HepG2 (cell line): Measurements from ENCODE around the gene ABCC3. TPM values are rescaled to one million over a fixed set of nuclear protein-coding genes. Genes with fewer than 3 reads are reported as not detected.

Experiments used
- ARID2 ChIP-seq: sonication (generic); formaldehyde crosslinking; IDR thresholded peaks from 2 replicates; pipeline ENCODE4 v1.8.1; 2022; ENCODE audit warnings: mild to moderate bottlenecking, missing genetic modification reagents, borderline replicate concordance
- ATF7-NPFF ChIP-seq: sonication (generic); formaldehyde crosslinking; IDR thresholded peaks from 2 replicates; pipeline ENCODE4 v1.8.1; 2023; ENCODE audit warnings: mild to moderate bottlenecking, low read depth, missing genetic modification reagents, moderate library complexity
- CEBPG ChIP-seq: IDR thresholded peaks from 2 replicates; pipeline ENCODE4 v1.6.1; 2016
- HNF4G ChIP-seq, 2 experiments: sonication (generic) in 1 of 2; formaldehyde crosslinking in 1 of 2; IDR thresholded peaks; 2 replicates each; pipeline versions ENCODE4 v1.4.0 to v1.6.1; 2011 to 2020; ENCODE audit warnings: borderline replicate concordance in 2 of 2, low read depth in 2 of 2, mild to moderate bottlenecking in 2 of 2, low read length in 1 of 2, missing genetic modification reagents in 1 of 2, moderate library complexity in 1 of 2
- JDP2 ChIP-seq: sonication (generic); formaldehyde crosslinking; IDR thresholded peaks from 2 replicates; pipeline ENCODE4 v1.8.1; 2022; ENCODE audit warnings: missing genetic modification reagents, borderline replicate concordance
- KLF16 ChIP-seq, 2 experiments: sonication (generic) in 1 of 2; formaldehyde crosslinking in 1 of 2; IDR thresholded peaks; 2 replicates each; pipeline versions ENCODE4 v1.6.1 to v1.8.0; 2016 to 2023; ENCODE audit warnings: missing genetic modification reagents in 2 of 2, missing compliant biosample characterization in 1 of 2
- KMT2A ChIP-seq: sonication (generic); formaldehyde crosslinking; IDR thresholded peaks from 2 replicates; pipeline ENCODE4 v1.4.0; 2020; ENCODE audit warnings: missing genetic modification reagents
- MED1 ChIP-seq: sonication (generic); formaldehyde crosslinking; IDR thresholded peaks from 2 replicates; pipeline ENCODE4 v1.4.0; 2020; ENCODE audit warnings: missing genetic modification reagents
- NFKBIZ ChIP-seq: IDR thresholded peaks from 2 replicates; pipeline ENCODE4 v1.6.1; 2018; ENCODE audit warnings: missing genetic modification reagents, missing compliant biosample characterization
- NR2C2 ChIP-seq: sonication (generic); formaldehyde crosslinking; IDR thresholded peaks from 2 replicates; pipeline ENCODE4 v1.4.0; 2020; ENCODE audit warnings: missing genetic modification reagents, mild to moderate bottlenecking, moderate library complexity, borderline replicate concordance
- SP4 ChIP-seq: sonication (generic); formaldehyde crosslinking; IDR thresholded peaks from 2 replicates; pipeline ENCODE4 v1.8.1; 2023; ENCODE audit warnings: mild to moderate bottlenecking, missing genetic modification reagents
- TCF7 ChIP-seq: sonication (generic); IDR thresholded peaks from 2 replicates; pipeline ENCODE4 v1.6.1; 2016; ENCODE audit warnings: antibody characterized with exemption, low read depth
- ZBTB38 ChIP-seq: sonication (generic); formaldehyde crosslinking; IDR thresholded peaks from 2 replicates; pipeline ENCODE4 v1.5.1; 2020; ENCODE audit warnings: mild to moderate bottlenecking, missing genetic modification reagents
- ZNF343 ChIP-seq: sonication (generic); formaldehyde crosslinking; IDR thresholded peaks from 2 replicates; pipeline ENCODE4 v1.4.0; 2020; ENCODE audit warnings: mild to moderate bottlenecking, missing genetic modification reagents
- ZNF691 ChIP-seq: sonication (generic); formaldehyde crosslinking; IDR thresholded peaks from 2 replicates; pipeline ENCODE4 v1.4.0; 2020; ENCODE audit warnings: missing genetic modification reagents, low read depth, mild to moderate bottlenecking, borderline replicate concordance
- polyA plus RNA-seq, 8 experiments: library from polyadenylated mRNA; depleted of rRNA in 3 of 8; stranded (reverse) in 7 of 8; unstranded in 1 of 8; fragments of >200 nt; fragmentation: Illumina TruSeq in 4 of 8; extraction: Trizol in 4 of 8; gene quantifications; 2 replicates each; pipeline versions ENCODE4 v1.2.1 to v1.2.3, GENCODE V29; 2011 to 2016; ENCODE audit warnings: low read depth in 4 of 8, missing spikeins in 1 of 8, mixed read lengths in 1 of 8; ENCODE audit not compliant: insufficient read depth in 1 of 8
- total RNA-seq, 5 experiments: library from RNA; depleted of rRNA; stranded (reverse); fragments of >200 nt; fragmentation: Illumina TruSeq; extraction: Trizol; gene quantifications; 2 replicates each; pipeline ENCODE4 v1.2.3, GENCODE V29; 2016; ENCODE audit warnings: low read depth in 1 of 5
- TF ChIP-seq, protein P1 (sequence below): IDR thresholded peaks from 2 replicates; pipeline ENCODE4 v1.6.1; 2016; ENCODE audit warnings: control low read depth
- TF ChIP-seq, protein P2 (sequence below): sonication (generic); formaldehyde crosslinking; IDR thresholded peaks from 2 replicates; pipeline ENCODE4 v1.8.0; 2022; ENCODE audit warnings: missing genetic modification reagents, mild to moderate bottlenecking, borderline replicate concordance
- TF ChIP-seq, protein P3 (sequence below): sonication (generic); formaldehyde crosslinking; IDR thresholded peaks from 2 replicates; pipeline ENCODE4 v1.4.0; 2020; ENCODE audit warnings: missing genetic modification reagents, borderline replicate concordance
- TF ChIP-seq, protein P4 (sequence below): sonication (generic); formaldehyde crosslinking; conservative IDR thresholded peaks from 2 replicates; pipeline ENCODE4 v1.4.0; 2020; ENCODE audit warnings: missing genetic modification reagents

ABCC3 gene
- total and polyA plus RNA-seq, 2 of the 13 experiments (the other 11 are each of a cell fraction or from before 2014, with no cell fraction given) = 25.2 to 50.7 TPM

GRCh38 chr17:50661795-50662391 lies 27.2 kb downstream of the ABCC3 start (continued):
- TF ChIP-seq ATF7-NPFF (CRISPR knock-in tag) (0 out of 2 replicates have a peak, but pooled peaks have one; percentile 56), MED1 (CRISPR knock-in tag) (peak; percentile 91), KMT2A (CRISPR knock-in tag) (0 out of 2 replicates have a peak, but pooled peaks have one; percentile 35), KLF16 (CRISPR knock-in tag; IDR thresholded peaks at IDR 0.05) (peak in 1 of 2 experiments; percentile 69; a peak in 2 of 4 replicates), NR2C2 (CRISPR knock-in tag) (peak; percentile 74), SP4 (CRISPR knock-in tag) (0 out of 2 replicates have a peak, but pooled peaks have one; percentile 35), NFKBIZ (CRISPR knock-in tag) (peak; percentile 41; the same call in 1 of the 2 replicates), HNF4G (IDR thresholded peaks at IDR 0.05; ENCODE audit: borderline replicate concordance, low read depth, low read length) (peak; percentile 54; the same call in 1 of the 2 replicates), HNF4G (CRISPR knock-in tag; IDR thresholded peaks at IDR 0.05; ENCODE audit: borderline replicate concordance, low read depth) (no peak), CEBPG (CRISPR knock-in tag) (peak; percentile 82), ZNF343 (CRISPR knock-in tag) (no peak), TCF7 (0 out of 2 replicates have a peak, but pooled peaks have one; percentile 21), JDP2 (no peak), ZBTB38 (CRISPR knock-in tag) (0 out of 2 replicates have a peak, but pooled peaks have one; percentile 37), ZNF691 (CRISPR knock-in tag) (no peak), ARID2 (CRISPR knock-in tag) (0 out of 2 replicates have a peak, but pooled peaks have one; percentile 48)
- TF ChIP-seq, protein P1, sequence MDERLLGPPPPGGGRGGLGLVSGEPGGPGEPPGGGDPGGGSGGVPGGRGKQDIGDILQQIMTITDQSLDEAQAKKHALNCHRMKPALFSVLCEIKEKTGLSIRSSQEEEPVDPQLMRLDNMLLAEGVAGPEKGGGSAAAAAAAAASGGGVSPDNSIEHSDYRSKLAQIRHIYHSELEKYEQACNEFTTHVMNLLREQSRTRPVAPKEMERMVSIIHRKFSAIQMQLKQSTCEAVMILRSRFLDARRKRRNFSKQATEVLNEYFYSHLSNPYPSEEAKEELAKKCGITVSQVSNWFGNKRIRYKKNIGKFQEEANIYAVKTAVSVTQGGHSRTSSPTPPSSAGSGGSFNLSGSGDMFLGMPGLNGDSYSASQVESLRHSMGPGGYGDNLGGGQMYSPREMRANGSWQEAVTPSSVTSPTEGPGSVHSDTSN (CRISPR knock-in tag) = peak; percentile 44
- TF ChIP-seq, protein P2, sequence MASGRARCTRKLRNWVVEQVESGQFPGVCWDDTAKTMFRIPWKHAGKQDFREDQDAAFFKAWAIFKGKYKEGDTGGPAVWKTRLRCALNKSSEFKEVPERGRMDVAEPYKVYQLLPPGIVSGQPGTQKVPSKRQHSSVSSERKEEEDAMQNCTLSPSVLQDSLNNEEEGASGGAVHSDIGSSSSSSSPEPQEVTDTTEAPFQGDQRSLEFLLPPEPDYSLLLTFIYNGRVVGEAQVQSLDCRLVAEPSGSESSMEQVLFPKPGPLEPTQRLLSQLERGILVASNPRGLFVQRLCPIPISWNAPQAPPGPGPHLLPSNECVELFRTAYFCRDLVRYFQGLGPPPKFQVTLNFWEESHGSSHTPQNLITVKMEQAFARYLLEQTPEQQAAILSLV = 0 out of 2 replicates have a peak, but pooled peaks have one; percentile 45
- TF ChIP-seq, protein P3, sequence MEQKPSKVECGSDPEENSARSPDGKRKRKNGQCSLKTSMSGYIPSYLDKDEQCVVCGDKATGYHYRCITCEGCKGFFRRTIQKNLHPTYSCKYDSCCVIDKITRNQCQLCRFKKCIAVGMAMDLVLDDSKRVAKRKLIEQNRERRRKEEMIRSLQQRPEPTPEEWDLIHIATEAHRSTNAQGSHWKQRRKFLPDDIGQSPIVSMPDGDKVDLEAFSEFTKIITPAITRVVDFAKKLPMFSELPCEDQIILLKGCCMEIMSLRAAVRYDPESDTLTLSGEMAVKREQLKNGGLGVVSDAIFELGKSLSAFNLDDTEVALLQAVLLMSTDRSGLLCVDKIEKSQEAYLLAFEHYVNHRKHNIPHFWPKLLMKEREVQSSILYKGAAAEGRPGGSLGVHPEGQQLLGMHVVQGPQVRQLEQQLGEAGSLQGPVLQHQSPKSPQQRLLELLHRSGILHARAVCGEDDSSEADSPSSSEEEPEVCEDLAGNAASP = peak; percentile 46; the same call in 1 of the 2 replicates
- TF ChIP-seq, protein P4, sequence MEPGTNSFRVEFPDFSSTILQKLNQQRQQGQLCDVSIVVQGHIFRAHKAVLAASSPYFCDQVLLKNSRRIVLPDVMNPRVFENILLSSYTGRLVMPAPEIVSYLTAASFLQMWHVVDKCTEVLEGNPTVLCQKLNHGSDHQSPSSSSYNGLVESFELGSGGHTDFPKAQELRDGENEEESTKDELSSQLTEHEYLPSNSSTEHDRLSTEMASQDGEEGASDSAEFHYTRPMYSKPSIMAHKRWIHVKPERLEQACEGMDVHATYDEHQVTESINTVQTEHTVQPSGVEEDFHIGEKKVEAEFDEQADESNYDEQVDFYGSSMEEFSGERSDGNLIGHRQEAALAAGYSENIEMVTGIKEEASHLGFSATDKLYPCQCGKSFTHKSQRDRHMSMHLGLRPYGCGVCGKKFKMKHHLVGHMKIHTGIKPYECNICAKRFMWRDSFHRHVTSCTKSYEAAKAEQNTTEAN = 0 out of 2 replicates have a peak, but pooled peaks have one; percentile 37
